HG02571 (cell line): ENCODE data around the gene HMX3.

Experiments used
- ATAC-seq: cut with Tn5 transposase; IDR thresholded peaks from one replicate; pipeline ENCODE4 v1.9.1; 2021; ENCODE audit warnings: mild to moderate bottlenecking, moderate library complexity; ENCODE audit not compliant: unreplicated experiment

Gene HMX3

GRCh38 chr10:123134343-123134914, 1.3 kb upstream of the HMX3 start:
- ATAC-seq: no peak

GRCh38 chr10:123134915-123135414, 805 bp upstream of the HMX3 start:
- ATAC-seq: no peak

- ATAC-seq: no peak
Observed at GRCh38 chr10:123136221-123136805, 543 bp downstream of the HMX3 start.

GRCh38 chr10:123136806-123137642, 1.3 kb downstream of the HMX3 start:
- ATAC-seq: no peak

GRCh38 chr10:123139165-123139520, 3.4 kb downstream of the HMX3 start:
- ATAC-seq: no peak

GRCh38 chr10:123139521-123140163, 3.9 kb downstream of the HMX3 start:
- ATAC-seq: no peak

- no peak for ATAC-seq
Observed at GRCh38 chr10:123140164-123140982, 4.6 kb downstream of the HMX3 start.

GRCh38 chr10:123140983-123141390, 5.2 kb downstream of the HMX3 start:
- no peak for ATAC-seq

GRCh38 chr10:123141791-123142700, 6.3 kb downstream of the HMX3 start:
- no peak for ATAC-seq

GRCh38 chr10:123142701-123143161, 7.0 kb downstream of the HMX3 start:
- ATAC-seq: no peak

- no peak for ATAC-seq
Observed at GRCh38 chr10:123143162-123143824, 7.5 kb downstream of the HMX3 start.

GRCh38 chr10:123143825-123144168, 8.0 kb downstream of the HMX3 start:
- ATAC-seq: no peak

- no peak for ATAC-seq
Observed at GRCh38 chr10:123144697-123145541, 9.1 kb downstream of the HMX3 start.

GRCh38 chr10:123145542-123146012, 9.8 kb downstream of the HMX3 start:
- ATAC-seq: no peak

- no peak for ATAC-seq
Observed at GRCh38 chr10:123146013-123146893, 10.5 kb downstream of the HMX3 start.

GRCh38 chr10:123146894-123147634, 11.3 kb downstream of the HMX3 start:
- ATAC-seq: no peak
